OCI-LY1 (cell line): ENCODE measurements around the gene MAST3.

ENCODE experiments used
- H2AFZ ChIP-seq: fragments of 200-600 bp; sonication (generic), shearing (Covaris generic); 2 replicates; pipeline ENCODE4 v1.6.0; 2014; ENCODE audit warnings: antibody characterized with exemption, mild to moderate bottlenecking, low read length
- H3F3A ChIP-seq: fragments of 200-600 bp; sonication (generic), shearing (Covaris generic); 2 replicates; pipeline ENCODE4 v1.6.0; 2014; ENCODE audit warnings: mild to moderate bottlenecking, antibody characterized with exemption, low read length, moderate library complexity; ENCODE audit not compliant: insufficient read depth
- H3K27ac ChIP-seq: fragments of 200-600 bp; sonication (generic); 2 replicates; pipeline ENCODE4 v1.5.1; 2014; ENCODE audit warnings: low read length, mixed run types, mild to moderate bottlenecking, low read depth; ENCODE audit not compliant: poor library complexity, severe bottlenecking
- H3K27me3 ChIP-seq: fragments of 200-600 bp; sonication (generic); 2 replicates; pipeline ENCODE4 v1.6.0; 2014; ENCODE audit warnings: antibody characterized with exemption, mild to moderate bottlenecking, low read length, moderate library complexity; ENCODE audit not compliant: insufficient read depth
- H3K36me3 ChIP-seq: fragments of 200-600 bp; sonication (generic); 2 replicates; pipeline ENCODE4 v1.6.1; 2014; ENCODE audit warnings: mild to moderate bottlenecking, antibody characterized with exemption, low read length, moderate library complexity, mixed read lengths; ENCODE audit not compliant: insufficient read depth
- H3K4me1 ChIP-seq: fragments of 200-600 bp; sonication (generic); 2 replicates; pipeline ENCODE4 v1.5.1; 2014; ENCODE audit warnings: mild to moderate bottlenecking, low read length, moderate library complexity; ENCODE audit not compliant: insufficient read depth, severe bottlenecking
- H3K4me2 ChIP-seq: fragments of 200-600 bp; sonication (generic), shearing (Covaris generic); 2 replicates; pipeline ENCODE4 v1.6.1; 2014; ENCODE audit warnings: low read length
- H3K4me3 ChIP-seq: fragments of 200-600 bp; sonication (generic); 2 replicates; pipeline ENCODE4 v1.5.1; 2014; ENCODE audit warnings: low read length, low read depth, mild to moderate bottlenecking, mixed read lengths; ENCODE audit not compliant: poor library complexity, severe bottlenecking
- H3K79me2 ChIP-seq: fragments of 200-600 bp; shearing (Covaris generic); 2 replicates; pipeline ENCODE4 v1.6.1; 2016; ENCODE audit warnings: mixed run types, low read length, mixed read lengths; ENCODE audit not compliant: insufficient read depth
- H3K9ac ChIP-seq: fragments of 200-600 bp; sonication (generic), shearing (Covaris generic); 2 replicates; pipeline ENCODE4 v1.6.1; 2014; ENCODE audit warnings: mild to moderate bottlenecking, low read length, mixed read lengths
- H3K9me2 ChIP-seq: fragments of 200-600 bp; sonication (generic), shearing (Covaris generic); 2 replicates; pipeline ENCODE4 v1.6.1; 2014; ENCODE audit warnings: low read depth, mild to moderate bottlenecking, low read length, mixed read lengths
- H3K9me3 ChIP-seq: fragments of 200-600 bp; shearing (Covaris generic); 2 replicates; pipeline ENCODE4 v1.6.1; 2014; ENCODE audit warnings: low read length, mixed read lengths
- H4K20me1 ChIP-seq: fragments of 200-600 bp; sonication (generic), shearing (Covaris generic); 2 replicates; pipeline ENCODE4 v1.6.0; 2016; ENCODE audit warnings: mild to moderate bottlenecking, low read length; ENCODE audit not compliant: insufficient read depth
- EZH2 ChIP-seq: fragments of 200-600 bp; sonication (generic), shearing (Covaris generic); IDR thresholded peaks from 2 replicates; pipeline ENCODE4 v1.8.0; 2017; ENCODE audit warnings: borderline replicate concordance, mixed run types, mild to moderate bottlenecking, antibody characterized with exemption, low read length, moderate library complexity, mixed read lengths
- TF ChIP-seq, protein P1 (sequence below): fragments of 200-600 bp; sonication (generic), shearing (Covaris generic); IDR thresholded peaks from 2 replicates; pipeline ENCODE4 v1.5.1; 2017; ENCODE audit warnings: mild to moderate bottlenecking, antibody characterized with exemption, low read length, moderate library complexity, mixed read lengths

MAST3 gene

DNA sequence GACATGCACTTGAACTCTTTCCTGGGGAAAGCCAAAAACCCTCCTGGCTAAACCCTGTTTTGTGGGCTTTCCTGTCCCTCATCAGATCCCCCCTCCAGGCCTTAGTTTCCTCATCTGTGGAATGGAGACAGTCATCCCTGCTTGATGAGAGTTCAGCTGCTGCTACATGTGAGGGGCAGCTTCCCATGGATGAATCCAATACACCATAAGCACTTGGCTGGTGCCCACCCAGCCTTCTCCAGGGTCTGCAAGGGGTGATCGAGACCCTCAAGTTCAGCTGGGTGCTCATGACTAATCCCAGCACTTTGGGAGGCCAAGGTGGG is 32.4 kb upstream of the MAST3 start:
- no peak overlapping the region for H3K4me3 ChIP-seq
- no peaks in the 10 kb centered on the region for H3K9me2 ChIP-seq
- no peak overlapping the region for H3K4me2 ChIP-seq
- no peaks in the 10 kb centered on the region for H3K4me1 ChIP-seq
- no peak overlapping the region for H3K9ac ChIP-seq
- no peak overlapping the region for H2AFZ ChIP-seq
- no peaks in the 10 kb centered on the region for H3K9me3 ChIP-seq
- no peaks in the 10 kb centered on the region for H3F3A ChIP-seq
- no peaks in the 10 kb centered on the region for H4K20me1 ChIP-seq
- no peak overlapping the region for H3K27ac ChIP-seq
- no peaks in the 10 kb centered on the region for H3K79me2 ChIP-seq
- no peaks in the 10 kb centered on the region for H3K36me3 ChIP-seq
- TF ChIP-seq EZH2, result no peak
- TF ChIP-seq, protein P1, sequence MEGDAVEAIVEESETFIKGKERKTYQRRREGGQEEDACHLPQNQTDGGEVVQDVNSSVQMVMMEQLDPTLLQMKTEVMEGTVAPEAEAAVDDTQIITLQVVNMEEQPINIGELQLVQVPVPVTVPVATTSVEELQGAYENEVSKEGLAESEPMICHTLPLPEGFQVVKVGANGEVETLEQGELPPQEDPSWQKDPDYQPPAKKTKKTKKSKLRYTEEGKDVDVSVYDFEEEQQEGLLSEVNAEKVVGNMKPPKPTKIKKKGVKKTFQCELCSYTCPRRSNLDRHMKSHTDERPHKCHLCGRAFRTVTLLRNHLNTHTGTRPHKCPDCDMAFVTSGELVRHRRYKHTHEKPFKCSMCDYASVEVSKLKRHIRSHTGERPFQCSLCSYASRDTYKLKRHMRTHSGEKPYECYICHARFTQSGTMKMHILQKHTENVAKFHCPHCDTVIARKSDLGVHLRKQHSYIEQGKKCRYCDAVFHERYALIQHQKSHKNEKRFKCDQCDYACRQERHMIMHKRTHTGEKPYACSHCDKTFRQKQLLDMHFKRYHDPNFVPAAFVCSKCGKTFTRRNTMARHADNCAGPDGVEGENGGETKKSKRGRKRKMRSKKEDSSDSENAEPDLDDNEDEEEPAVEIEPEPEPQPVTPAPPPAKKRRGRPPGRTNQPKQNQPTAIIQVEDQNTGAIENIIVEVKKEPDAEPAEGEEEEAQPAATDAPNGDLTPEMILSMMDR, result no peak
- H3K27me3 ChIP-seq, result no peaks in the 10 kb centered on the region

DNA sequence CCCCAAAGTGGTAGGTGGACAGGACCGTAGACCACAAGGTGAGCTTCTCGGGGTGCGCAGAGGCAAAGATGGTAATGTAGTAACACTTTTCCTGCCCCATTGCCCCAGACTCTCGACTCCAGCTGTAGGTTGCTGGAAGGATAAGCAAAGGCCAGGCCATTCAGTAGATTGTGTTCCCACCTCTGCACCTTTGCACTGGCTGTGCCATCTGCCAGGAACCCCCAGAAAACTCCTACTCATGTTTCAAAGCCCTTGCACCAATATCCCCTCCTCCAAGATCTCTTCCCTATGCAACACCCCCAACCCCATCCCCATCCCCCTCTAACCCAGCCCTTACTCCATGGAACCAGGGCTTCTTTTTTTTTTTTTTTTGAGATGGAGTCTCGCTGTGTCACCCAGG is 29.2 kb upstream of the MAST3 start:
- no peaks in the 10 kb centered on the region for H3F3A ChIP-seq
- H3K4me2 ChIP-seq, result no peak overlapping the region
- H3K27me3 ChIP-seq, result no peaks in the 10 kb centered on the region
- H3K4me3 ChIP-seq, result no peak overlapping the region
- no peaks in the 10 kb centered on the region for H3K9me3 ChIP-seq
- H3K4me1 ChIP-seq, result no peaks in the 10 kb centered on the region
- H3K36me3 ChIP-seq, result peaks cover 3% of the 10 kb centered on the region; the same call in 1 of the 2 replicates
- H3K9me2 ChIP-seq, result no peaks in the 10 kb centered on the region
- no peak overlapping the region for H3K27ac ChIP-seq
- TF ChIP-seq, protein P1, result no peak
- TF ChIP-seq EZH2, result no peak
- no peaks in the 10 kb centered on the region for H3K79me2 ChIP-seq
- no peak overlapping the region for H3K9ac ChIP-seq
- H4K20me1 ChIP-seq, result no peaks in the 10 kb centered on the region
- H2AFZ ChIP-seq, result no peak overlapping the region

DNA sequence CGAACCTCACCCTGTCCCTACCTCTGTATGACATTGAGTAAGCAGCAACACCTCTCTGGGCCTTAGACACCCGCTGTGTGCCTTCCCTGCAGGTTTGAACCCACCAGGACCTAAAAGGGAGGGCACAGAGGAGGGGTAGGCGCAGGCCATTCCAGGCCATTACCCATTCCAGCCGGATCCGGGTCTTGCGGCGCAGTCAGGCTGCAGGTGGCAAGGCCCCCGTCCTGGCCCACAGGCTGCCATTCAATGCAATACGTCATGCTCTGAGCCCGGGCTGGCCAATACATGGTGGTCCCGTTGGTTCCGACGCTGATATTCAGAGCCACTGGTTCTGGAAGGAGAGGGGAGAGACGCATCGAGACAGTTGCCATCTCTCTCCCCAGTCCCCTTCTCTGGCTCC is 28.2 kb upstream of the MAST3 start:
- Histone ChIP-seq H3K9ac (no peak overlapping the region), H3K4me1 (no peaks in the 10 kb centered on the region), H3K9me2 (no peaks in the 10 kb centered on the region), H4K20me1 (no peaks in the 10 kb centered on the region), H2AFZ (no peak overlapping the region), H3F3A (no peaks in the 10 kb centered on the region), H3K27me3 (no peaks in the 10 kb centered on the region), H3K36me3 (peaks cover 3% of the 10 kb centered on the region; the same call in 1 of the 2 replicates), H3K4me3 (no peak overlapping the region), H3K27ac (no peak overlapping the region), H3K4me2 (no peak overlapping the region), H3K9me3 (no peaks in the 10 kb centered on the region), H3K79me2 (no peaks in the 10 kb centered on the region)
- TF ChIP-seq EZH2, result no peak
- TF ChIP-seq, protein P1, result no peak
